Fibroblast of skin of abdomen (primary cell): Measurements from ENCODE around the gene RNF144B.

Experiments used
- DNase-seq: peaks from one replicate; pipeline ENCODE4 v3.0.0-alpha.2; 2013

Gene RNF144B

DNA sequence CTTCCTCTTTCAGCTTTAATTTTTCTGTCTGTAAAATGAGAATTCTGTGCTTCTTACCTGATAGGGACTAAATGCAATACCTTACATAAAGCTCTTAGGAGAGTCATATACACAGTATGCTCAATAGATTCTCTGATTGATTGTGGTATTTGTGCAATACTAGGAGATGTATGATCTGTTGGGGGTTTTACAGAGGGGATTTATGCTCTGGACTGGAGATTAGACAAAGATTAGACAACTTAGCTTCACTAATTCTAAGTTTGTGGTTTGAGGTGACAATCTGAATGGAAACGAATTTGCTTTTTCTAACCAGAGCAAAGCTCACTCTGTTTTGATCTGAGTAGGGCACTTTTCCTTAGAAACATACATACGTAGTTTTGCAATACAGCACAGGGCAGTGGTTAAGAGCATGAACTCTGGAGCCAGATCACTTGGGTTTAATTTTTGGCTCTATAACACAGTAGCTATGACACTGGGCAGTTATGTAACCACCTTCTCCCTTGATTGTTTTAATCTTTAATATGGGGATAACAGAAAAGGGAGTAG lies 126.2 kb downstream of the RNF144B start:
- DNase-seq: no peak

DNA sequence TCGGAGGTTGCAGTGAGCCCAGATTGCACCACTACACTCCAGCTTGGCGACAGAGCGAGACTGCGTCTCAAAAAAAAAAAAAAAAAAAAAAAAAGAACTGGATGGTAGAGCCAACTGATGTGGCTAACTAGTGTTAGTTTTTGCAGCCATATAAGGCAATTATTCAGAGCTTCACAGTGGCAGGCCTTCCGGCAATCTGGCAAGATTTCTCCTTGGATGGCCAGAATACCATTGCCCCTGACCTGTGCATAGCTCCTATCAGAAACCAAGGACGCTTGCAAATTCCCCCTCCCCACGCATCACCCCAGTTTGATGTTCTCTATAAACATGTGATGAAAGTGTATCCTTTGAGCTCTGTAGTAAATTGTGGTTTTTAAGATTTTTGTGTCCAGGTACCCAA lies 127.0 kb downstream of the RNF144B start:
- DNase-seq: no peak

DNA sequence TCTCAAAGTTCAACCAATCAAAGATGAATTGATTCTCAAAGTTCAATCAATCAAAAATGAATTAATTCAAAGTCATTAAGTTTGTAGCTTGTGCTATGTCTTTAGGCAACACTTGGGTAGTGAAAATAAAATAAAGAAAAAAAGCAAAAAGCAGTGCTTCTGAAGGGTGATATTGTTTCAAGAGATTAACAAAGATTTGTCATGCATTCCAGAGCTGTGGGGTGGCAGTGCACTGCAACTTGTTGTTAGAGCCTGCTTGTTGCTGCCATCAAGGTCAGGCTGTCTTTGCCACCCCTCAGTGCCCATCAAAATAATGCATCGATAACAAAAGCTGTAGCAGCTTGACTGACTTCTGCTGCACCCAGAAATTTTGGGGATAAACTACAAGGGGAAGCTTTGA lies 128.6 kb downstream of the RNF144B start:
- no peak for DNase-seq
